Erythroblast (primary cell): ENCODE measurements around the gene NT5DC1.

ENCODE experiments used
- GATA1 ChIP-seq: IDR thresholded peaks from 2 replicates; pipeline ENCODE4 v1.6.1; 2011; ENCODE audit warnings: low read depth, mild to moderate bottlenecking, control low read depth, low read length, moderate library complexity
- POLR2A ChIP-seq: IDR thresholded peaks from 2 replicates; pipeline ENCODE4 v1.6.1; 2011; ENCODE audit warnings: mild to moderate bottlenecking, low read length

DNA sequence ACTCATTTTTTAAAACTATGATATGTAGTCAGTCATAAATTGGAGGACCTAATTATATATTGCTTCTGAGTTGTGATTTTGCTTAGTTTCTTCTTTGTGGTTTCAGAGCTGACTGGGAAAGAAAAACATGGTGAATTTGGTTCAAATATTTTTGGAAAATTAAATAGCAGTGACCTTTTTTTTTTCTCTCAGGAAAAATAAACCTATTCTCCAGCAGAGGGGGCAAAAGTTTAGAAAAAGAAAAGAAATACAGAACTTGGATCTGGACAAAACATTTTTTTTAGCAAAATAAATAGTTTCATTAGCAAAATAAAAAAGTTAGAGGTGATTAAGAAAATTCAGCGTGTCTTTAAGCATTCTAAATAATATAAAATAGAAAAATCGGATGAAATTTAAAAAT is 15.1 kb downstream of the NT5DC1 start:
- TF ChIP-seq POLR2A, result no peak
- no peak for TF ChIP-seq GATA1
